Measurements from ENCODE around the gene RNF224.
A peak's percentile ranks its signal among the peaks of the same experiment; 100 is the strongest.

Gene RNF224

GRCh38 chr9:137221506-137222111, 5.7 kb upstream of the RNF224 start:
- peak overlapping the region; percentile 97 for H3K27ac ChIP-seq

GRCh38 chr9:137222190-137223077, 4.9 kb upstream of the RNF224 start, which contains the start of gene RNF208:
TSS of gene RNF208 (minus strand) at chr9:137222240. CDS start at chr9:137221212, 1,028 bp downstream.
- no peak for TF ChIP-seq CTCF (conservative IDR thresholded peaks at IDR 0.05)
- peak within 1 kb of the TSS; percentile 97 for H3K27ac ChIP-seq

More at GRCh38 chr9:137221506-137222111, 5.7 kb upstream of the RNF224 start:
- no peak for TF ChIP-seq CTCF (conservative IDR thresholded peaks at IDR 0.05)

GRCh38 chr9:137223078-137223970, 4.0 kb upstream of the RNF224 start:
- peak overlapping the region; percentile 97 for H3K27ac ChIP-seq
- TF ChIP-seq CTCF (conservative IDR thresholded peaks at IDR 0.05), result no peak

- no peak for TF ChIP-seq CTCF (conservative IDR thresholded peaks at IDR 0.05)
- H3K27ac ChIP-seq, result peak within 1 kb of the TSS; percentile 97
These were observed 2.2 kb upstream of the RNF224 start, which contains the start of gene CYSRT1 for GRCh38 chr9:137224830-137225694. TSS of gene CYSRT1 (plus strand) at chr9:137225174. CDS start at chr9:137225622, 448 bp downstream.

- no peak for TF ChIP-seq CTCF (conservative IDR thresholded peaks at IDR 0.05)
- H3K27ac ChIP-seq, result peak overlapping the region; percentile 97
These were observed 1.5 kb upstream of the RNF224 start for GRCh38 chr9:137225699-137226331.

- H3K27ac ChIP-seq, result peak overlapping the region; percentile 97
- TF ChIP-seq CTCF (conservative IDR thresholded peaks at IDR 0.05), result no peak
These were observed 806 bp upstream of the RNF224 start for GRCh38 chr9:137226338-137227053.
